NCI-H2107 (cell line): ENCODE measurements around the gene GNMT.
"Not testable (repeated sequence)": the region's sequence is repeated elsewhere in the genome, so short reads cannot be mapped to it uniquely, and the experiment has no call there.

Experiments
- DNase-seq: peaks from one replicate; lab custom pipeline; 2025; lab: John Stamatoyannopoulos, UW

Gene GNMT

GRCh38 chr6:42941356-42941755, 19.2 kb upstream of the GNMT start:
- DNase-seq = not testable (repeated sequence)

GRCh38 chr6:42942444-42942843, 18.1 kb upstream of the GNMT start:
- no peak for DNase-seq

- no peak for DNase-seq
Measured at GRCh38 chr6:42947950-42948349, 12.6 kb upstream of the GNMT start.

- no peak for DNase-seq
Measured at GRCh38 chr6:42952389-42952788, 8.2 kb upstream of the GNMT start.

- DNase-seq = not testable (repeated sequence)
Measured at GRCh38 chr6:42954405-42954804, 6.1 kb upstream of the GNMT start.

DNA sequence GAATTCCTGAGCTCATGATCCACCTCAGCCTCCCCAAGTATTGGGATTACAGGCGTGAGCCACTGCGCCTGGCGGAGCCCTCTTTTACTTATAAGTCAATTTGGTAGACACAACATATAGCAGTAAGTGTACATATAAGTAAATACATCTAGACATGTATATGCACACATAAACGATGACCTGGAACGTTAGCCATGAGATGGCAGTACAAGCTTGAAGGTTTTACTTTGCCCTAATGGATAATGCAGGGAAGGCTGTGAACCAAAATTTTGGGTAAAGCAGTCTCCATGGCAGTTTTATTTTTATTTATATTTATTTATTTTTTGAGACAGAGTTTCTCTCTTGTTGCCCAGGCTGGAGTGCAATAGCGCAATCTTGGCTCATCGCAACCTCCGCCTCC, 2.4 kb upstream of the GNMT start:
- no peak for DNase-seq

- no peak for DNase-seq
Measured at GRCh38 chr6:42959917-42960242, 674 bp upstream of the GNMT start.

GRCh38 chr6:42961020-42961470, 491 bp downstream of the GNMT start:
- DNase-seq = no peak

GRCh38 chr6:42962096-42962495, 1.5 kb downstream of the GNMT start:
- no peak for DNase-seq

DNA sequence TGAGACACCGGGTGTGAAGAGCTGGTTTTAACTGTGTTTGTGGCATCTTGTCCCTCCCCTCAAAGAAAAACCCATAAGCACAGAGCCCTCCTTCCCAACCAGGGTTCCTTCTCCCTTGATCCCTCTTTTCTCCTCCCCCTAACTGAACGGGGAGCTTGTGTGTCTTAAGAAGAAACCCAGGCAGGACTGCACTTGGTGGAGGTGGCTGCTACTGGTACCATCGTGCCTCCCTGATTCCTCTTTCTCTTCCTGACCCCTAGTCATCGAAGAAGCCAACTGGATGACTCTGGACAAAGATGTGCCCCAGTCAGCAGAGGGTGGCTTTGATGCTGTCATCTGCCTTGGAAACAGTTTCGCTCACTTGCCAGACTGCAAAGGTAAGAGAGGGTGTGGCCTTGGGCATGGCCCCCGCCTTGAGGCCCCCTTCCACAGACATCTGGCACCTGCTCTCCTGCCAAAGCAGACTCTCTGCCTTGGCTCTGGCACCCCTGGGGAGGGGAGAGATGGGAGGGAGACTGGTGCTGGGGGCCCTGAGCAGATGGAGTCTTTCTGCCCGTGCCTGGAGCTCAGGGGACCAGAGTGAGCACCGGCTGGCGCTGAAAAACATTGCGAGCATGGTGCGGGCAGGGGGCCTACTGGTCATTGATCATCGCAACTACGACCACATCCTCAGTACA, 2.1 kb downstream of the GNMT start:
- no peak for DNase-seq

DNA sequence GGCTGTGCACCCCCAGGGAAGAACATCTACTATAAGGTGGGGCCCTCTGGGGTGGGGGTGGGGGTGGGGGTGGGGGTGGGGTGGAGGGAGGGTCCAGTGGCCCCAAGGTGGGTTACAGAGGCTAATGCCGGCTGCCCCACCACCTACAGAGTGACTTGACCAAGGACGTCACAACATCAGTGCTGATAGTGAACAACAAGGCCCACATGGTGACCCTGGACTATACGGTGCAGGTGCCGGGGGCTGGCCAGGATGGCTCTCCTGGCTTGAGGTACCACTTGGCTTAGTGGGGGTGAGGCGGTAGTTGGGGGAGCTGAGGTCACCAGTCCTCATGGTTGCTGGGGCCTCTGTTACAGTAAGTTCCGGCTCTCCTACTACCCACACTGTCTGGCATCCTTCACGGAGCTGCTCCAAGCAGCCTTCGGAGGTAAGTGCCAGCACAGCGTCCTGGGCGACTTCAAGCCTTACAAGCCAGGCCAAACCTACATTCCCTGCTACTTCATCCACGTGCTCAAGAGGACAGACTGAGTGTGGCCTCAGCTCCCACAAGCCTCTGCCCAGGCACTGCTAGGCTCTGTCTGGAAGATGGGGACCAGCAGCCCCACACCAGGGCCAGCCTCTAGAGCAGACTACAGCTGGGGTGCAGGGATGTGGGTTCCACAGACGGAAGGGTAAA, 2.8 kb downstream of the GNMT start:
- DNase-seq = no peak

DNA sequence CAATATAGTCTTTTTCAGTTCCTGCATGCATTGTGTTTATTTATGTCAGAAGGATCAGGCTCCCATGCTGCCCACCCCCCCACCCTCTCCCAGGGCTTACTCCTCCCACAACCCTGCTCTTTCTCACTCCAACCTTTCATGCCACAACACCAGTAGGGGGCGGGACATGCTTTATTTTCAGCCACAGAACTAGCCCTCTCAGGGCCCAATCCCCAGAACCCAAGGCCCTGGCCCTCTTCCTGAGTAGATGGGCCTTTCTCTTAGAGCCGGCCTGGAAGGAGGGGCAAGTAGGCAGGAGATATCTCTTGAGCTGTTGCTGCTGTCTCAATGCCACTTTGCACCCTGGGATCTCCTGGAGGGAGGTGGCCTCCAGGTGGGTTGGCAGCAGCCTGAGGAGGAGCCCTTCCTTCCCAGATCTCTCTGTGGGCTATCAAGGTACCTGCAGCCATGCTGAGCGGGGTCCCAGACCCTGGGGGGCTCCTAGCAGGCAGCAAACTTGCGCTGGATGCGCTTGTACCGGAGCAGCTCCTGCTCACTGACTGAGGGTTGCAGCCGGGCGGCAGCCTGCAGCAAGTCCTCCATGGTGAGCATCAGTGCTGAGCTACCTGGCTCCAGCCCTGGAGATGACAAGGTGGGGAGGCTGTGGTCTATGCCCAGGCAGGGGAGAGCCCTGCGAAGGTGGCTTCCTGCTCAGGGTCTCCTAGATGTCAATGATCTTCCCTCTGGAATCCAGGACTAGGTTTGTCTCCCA, 3.5 kb downstream of the GNMT start:
- no peak for DNase-seq

DNA sequence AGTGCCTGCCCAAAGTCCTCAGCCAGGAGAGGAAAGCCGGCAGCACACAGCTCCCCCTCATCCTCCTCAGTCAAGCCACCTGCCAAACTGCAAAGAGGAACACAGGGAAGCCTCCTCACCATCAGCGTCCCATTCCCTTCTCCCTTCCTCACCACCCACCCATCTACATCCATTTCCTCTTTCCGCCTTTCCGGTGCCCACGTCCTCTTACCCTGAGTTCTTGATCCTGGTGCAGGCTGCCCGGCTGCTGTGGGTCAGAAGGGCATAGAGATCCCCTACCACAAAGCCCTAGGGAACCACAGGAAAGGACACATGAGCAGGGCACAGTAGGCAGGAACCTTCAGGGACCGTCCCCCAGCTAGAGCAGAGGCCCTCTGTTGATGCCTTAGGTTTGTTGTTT, 6.0 kb downstream of the GNMT start:
- no peak for DNase-seq

DNA sequence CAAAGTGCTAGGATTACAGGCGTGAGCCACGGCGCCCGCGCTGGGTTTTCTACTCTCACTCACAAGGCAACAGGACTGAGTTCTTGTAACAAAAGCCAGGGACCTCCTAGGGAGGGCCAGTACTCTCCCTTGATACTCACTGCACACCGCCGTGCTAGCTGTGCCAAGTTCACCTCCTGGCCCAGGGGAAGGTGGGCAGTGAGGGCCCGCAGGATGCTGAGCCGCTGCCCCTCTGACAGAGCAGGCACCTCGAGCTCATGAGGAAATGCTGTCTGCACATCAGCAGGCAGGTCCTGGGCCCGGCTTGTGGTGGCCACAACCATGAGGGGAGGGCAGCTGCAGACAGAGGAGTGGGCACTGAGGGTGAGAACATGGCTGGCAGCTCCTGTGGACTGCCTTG, 6.7 kb downstream of the GNMT start:
- no peak for DNase-seq

- DNase-seq = no peak
Measured at GRCh38 chr6:42968126-42968701, 7.7 kb downstream of the GNMT start.

DNA sequence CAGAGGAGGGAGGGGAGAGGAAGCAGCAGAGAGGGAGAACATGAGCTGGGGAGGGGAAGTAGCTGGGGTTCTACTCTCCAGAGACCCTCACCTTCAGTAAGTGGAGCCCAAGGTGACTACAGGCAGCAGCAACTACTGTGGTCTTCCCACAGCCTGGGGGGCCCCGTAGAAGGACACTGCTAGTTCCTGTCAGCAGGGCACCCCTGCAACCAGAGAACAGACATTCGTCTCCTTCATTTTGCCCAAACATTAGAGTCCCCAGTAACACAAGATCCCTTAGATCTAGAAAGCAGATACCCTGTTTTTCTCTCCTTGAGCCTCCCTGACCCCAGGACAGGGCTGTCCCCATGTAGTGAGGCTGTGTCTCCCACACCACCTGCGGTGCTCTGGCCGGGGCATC, 8.2 kb downstream of the GNMT start:
- no peak for DNase-seq

- DNase-seq = no peak
Measured at GRCh38 chr6:42969431-42969830, 8.9 kb downstream of the GNMT start.

DNA sequence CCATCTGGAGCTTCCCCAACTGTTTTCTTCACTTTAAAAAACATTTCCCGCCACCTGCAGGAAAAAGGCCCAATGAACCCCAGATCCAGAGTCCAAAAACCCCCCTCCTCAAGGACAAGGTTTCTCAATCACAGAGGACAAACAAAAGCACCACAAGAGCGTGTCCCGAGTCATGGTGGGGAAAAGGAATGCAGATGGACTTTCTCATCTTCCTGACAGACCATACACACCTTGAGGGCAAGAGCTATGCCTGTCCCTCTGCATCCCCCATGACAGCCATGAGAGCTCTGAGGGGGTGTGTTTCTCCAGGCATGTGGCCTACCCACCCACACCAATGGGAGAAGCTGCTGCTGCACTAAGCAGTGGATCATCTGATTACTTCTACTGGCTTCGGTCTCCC, 9.4 kb downstream of the GNMT start:
- no peak for DNase-seq

GRCh38 chr6:42970871-42971612, 10.5 kb downstream of the GNMT start:
- no peak for DNase-seq

DNA sequence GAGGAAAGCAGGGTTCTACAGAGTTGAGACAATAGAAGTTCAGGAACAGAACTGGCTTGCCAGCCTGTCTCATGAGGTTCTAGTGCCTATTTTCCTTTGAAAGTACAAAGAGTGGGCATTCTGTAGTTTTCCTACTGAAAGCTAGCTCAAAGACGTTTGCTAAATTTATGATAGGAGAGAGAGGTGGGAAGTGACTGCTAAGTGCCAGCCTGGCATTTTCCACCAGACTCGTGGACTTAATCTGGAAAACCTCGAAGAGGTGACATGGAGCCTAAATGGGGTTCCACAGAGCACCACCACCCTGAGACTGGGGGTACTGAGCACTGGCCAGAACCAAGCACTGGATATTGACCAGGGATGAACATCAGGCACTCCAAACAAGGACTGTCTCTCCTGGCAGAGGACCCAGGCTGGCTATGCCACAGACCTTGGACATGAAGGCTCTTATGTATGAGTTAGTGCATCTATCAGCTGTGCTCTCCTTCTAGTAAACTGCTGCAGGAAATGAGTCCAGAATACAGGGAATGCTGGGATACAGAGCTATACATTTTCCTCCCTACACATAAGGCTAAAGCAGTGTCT, 11.3 kb downstream of the GNMT start:
- DNase-seq = no peak

- no peak for DNase-seq
Measured at GRCh38 chr6:42973926-42974325, 13.4 kb downstream of the GNMT start.
